Uterus (tissue), 2 donors: ENCODE measurements around the gene VARS2.

ENCODE experiments used
- CTCF ChIP-seq, 4 experiments: fragments of 200-600 bp in 2 of 4; fragments of 450-650 bp in 2 of 4; sonication (generic) in 2 of 4; IDR thresholded peaks; one replicate each; pipeline ENCODE4 v1.5.1; 2016 to 2019; ENCODE audit warnings: antibody characterized with exemption in 4 of 4, mild to moderate bottlenecking in 2 of 4, moderate library complexity in 1 of 4
- POLR2A ChIP-seq, 2 donors: fragments of 450-650 bp; IDR thresholded peaks; one replicate each; pipeline ENCODE4 v1.6.1; 2016; ENCODE audit warnings: antibody characterized with exemption in 2 of 2, mild to moderate bottlenecking in 1 of 2, moderate library complexity in 1 of 2

- no peak for TF ChIP-seq CTCF (IDR thresholded peaks at IDR 0.05)
- TF ChIP-seq POLR2A (IDR thresholded peaks at IDR 0.05): no peak
Observed at GRCh38 chr6:30903236-30903635, 10.8 kb upstream of the VARS2 start.
